ENCODE results near the gene ZMYND10. TPM values are rescaled to one million over a fixed set of nuclear protein-coding genes. Genes with fewer than 3 reads are reported as not detected.

The ZMYND10 gene
- 5.0 TPM for polyA plus RNA-seq (2012; ENCODE audit: insufficient read depth, insufficient read length)

GRCh38 chr3:50345586-50346234 is at the start of gene ZMYND10:
Gene ZMYND10, minus strand, starts transcription at chr3:50345732. Its CDS starts 153 bp downstream, at chr3:50345579.
- peak within 1 kb of the TSS; percentile 57 for H3K4me3 ChIP-seq (ENCODE audit: low read length)
- DNase-seq (ENCODE audit: low read depth, low spot score): peak; percentile 60

- H3K4me3 ChIP-seq (ENCODE audit: low read length): no peak overlapping the region
These were observed 47.5 kb upstream of the ZMYND10 start for GRCh38 chr3:50393061-50393460.

DNA sequence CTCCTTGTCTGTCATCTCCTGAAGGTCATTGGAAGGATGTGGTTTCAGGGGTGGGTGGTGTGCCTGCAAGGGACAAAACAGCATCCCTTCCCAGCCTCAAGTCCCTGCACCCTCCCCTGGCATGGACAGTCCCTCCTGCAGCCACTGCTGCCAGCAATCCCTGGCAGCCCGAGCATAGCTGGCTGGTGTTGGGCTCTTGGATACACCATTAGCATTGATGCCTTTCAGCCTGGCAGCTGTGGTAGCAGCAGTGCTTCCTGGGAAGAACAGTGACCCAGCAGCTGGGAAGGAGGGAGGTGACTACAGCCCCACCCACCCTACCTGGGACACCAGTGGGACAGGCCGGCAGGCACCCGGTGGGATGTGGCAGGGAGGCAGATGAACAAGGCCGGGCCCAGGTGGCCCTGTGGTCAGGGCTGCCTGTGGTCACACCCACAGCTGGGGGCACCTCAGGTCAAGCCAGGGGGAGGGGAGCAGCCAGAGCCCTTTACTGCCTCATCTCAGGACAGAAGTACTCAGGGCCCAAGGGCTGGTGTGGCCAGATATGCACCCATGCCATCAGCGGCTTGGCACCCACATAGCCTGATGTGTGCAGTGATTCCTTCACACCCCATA is 46.7 kb upstream of the ZMYND10 start:
- no peak for DNase-seq (ENCODE audit: low read depth, low spot score)
- H3K4me3 ChIP-seq (ENCODE audit: low read length): no peak overlapping the region

More at GRCh38 chr3:50393061-50393460, 47.5 kb upstream of the ZMYND10 start:
- no peak for DNase-seq (ENCODE audit: low read depth, low spot score)

DNA sequence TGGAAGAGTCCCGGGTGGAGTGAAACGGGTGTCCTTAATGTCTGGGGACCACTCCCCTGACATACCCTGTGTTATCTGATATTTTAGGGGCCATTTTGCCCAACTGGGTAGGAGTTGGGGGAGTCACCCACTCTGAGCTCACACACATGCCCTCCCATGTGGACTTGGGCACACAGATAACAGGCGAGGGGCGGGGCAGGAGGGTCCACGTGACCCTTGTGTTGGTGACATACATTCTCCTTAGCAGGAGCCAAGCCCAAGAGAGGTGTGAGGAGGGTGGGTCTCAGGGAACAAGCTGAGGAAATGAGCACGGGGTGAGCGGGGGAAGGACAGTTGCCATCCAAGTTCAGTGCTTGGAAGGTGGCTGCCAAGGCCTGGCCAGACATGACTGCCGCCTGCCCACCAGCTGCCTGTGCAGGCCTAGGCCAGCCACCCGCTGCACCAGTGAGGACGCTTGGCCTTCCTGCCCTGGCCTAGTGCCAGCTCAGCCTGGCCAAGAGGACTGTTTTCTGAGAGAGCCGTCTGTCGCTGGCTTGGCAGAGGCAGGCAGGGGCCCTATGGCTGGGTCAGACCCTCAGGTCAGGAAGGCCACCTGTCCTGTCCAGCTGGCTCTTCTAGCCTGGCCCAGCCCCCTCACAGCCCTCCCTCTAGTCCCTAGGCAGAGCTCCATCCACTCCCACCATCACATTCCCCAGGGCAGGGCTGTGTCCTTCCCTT is 45.1 kb upstream of the ZMYND10 start:
- no peak for DNase-seq (ENCODE audit: low read depth, low spot score)
- H3K4me3 ChIP-seq (ENCODE audit: low read length): no peak overlapping the region

- H3K4me3 ChIP-seq (ENCODE audit: low read length): no peak overlapping the region
- no peak for DNase-seq (ENCODE audit: low read depth, low spot score)
These were observed 43.9 kb upstream of the ZMYND10 start for GRCh38 chr3:50389414-50389767.

DNA sequence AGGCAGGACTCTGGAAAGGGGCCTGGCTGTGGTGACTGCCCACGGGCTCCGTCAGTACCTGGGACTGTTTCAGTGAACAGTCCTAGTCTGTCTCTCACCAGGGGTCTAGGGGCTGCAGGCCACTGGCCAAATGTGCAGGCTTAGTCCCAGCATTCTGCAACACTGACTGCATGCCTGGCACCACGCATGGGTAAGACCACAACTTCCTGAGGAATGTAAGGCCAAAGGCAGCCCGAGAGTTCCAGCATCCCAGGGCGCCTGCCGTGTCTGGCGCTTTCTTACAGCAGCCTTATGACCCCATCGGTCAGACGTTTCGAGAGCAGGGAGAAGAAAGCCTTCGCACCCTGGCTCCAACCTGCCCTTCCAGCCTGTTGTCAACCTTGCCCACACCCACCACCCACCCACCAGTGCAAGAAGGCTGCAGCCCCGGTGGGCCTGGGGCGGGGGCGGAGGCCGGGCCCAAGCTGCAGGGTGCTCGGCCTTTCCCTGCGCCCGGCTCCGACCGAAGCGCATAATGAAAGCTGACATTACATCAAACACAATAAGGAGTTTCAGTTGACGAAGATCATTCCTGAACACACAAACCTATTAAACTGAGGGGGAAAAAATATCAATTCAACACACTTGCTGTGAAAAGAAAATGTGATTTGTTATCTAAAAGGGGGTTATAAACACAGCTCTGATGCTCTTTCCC is 43.3 kb upstream of the ZMYND10 start:
- no peak overlapping the region for H3K4me3 ChIP-seq (ENCODE audit: low read length)
- DNase-seq (ENCODE audit: low read depth, low spot score): no peak

- no peak overlapping the region for H3K4me3 ChIP-seq (ENCODE audit: low read length)
- DNase-seq (ENCODE audit: low read depth, low spot score): no peak
These were observed 42.6 kb upstream of the ZMYND10 start for GRCh38 chr3:50388016-50388719.

DNA sequence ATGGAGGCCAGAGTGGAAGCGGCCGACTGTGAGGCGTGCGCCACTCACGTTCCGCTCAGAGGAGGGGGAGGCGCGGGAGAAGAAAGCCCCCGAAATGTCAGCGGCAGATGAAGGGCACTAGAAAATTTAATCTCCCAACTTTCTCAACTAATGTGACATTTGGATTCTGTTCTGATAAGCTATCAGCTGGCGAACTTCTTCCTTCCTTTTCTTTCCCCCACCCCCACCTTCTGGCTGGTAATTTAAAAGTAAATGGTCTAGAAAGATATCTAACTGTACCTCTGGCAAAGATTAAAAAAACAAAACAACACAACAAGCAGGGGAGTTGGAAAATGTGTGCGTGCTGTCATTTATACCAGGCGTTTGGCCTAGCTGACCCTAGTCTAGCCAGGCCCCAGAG is 40.2 kb upstream of the ZMYND10 start:
- no peak overlapping the region for H3K4me3 ChIP-seq (ENCODE audit: low read length)
- DNase-seq (ENCODE audit: low read depth, low spot score): no peak

- no peak for DNase-seq (ENCODE audit: low read depth, low spot score)
- no peak overlapping the region for H3K4me3 ChIP-seq (ENCODE audit: low read length)
These were observed 38.2 kb upstream of the ZMYND10 start for GRCh38 chr3:50383750-50384149.

GRCh38 chr3:50382722-50383121 is 37.2 kb upstream of the ZMYND10 start:
- no peak for DNase-seq (ENCODE audit: low read depth, low spot score)
- no peak overlapping the region for H3K4me3 ChIP-seq (ENCODE audit: low read length)

GRCh38 chr3:50381383-50381782 is 35.9 kb upstream of the ZMYND10 start:
- H3K4me3 ChIP-seq (ENCODE audit: low read length): no peak overlapping the region
- no peak for DNase-seq (ENCODE audit: low read depth, low spot score)

DNA sequence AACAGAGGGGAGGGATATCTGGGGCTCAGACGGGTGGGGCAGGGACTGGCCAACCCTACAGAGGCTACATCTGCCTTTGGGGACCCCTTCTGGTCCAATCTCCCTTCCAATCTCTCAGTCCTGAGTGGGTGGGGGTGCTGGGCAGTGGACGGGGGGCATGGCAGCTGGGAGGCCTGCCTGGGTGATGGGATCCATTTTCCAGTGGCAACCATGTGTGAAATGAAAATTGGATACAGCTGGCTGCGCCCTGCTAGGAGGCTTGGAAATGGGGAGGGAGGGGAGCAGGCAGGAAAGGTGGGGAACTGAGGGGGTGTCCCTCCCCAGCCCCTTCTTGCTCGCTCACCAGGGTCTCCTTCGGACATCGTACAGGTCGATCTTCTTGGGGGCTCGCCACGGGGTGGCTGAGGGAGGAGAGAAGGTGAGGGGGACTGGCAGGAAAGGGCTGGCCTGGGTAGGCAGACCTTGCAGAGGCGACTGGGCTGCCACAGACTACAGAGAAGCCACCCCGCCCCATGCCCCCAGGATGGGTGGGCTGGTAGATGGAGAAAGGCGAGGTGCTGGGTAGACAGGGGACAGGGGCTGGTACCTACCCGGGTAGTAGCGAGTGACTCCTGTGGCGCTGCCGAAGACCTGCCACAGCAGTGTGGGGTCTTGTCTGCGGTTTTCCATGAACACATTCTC is 35.0 kb upstream of the ZMYND10 start:
- no peak for DNase-seq (ENCODE audit: low read depth, low spot score)
- H3K4me3 ChIP-seq (ENCODE audit: low read length): no peak overlapping the region

GRCh38 chr3:50378757-50379156 is 33.2 kb upstream of the ZMYND10 start:
- no peak overlapping the region for H3K4me3 ChIP-seq (ENCODE audit: low read length)
- DNase-seq (ENCODE audit: low read depth, low spot score): no peak

DNA sequence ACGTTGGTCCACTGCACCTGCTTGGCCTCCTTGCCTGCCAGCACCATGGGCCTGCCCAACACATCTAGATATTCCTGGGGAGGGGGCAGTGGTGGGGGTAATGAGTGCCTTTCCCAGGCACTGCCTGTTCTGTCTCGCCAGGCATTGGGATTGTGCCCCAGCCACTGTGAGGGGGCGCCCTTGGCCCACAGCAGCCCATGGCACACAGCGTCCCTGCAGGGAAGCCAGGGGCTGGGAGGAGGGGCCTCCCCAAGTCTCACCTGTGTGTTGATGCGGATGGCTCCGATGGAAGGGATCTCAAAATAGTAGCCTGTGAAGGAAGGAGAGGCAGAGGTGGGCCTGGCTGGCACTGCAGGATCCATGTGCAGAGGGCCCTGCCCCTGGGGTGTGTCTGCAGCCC is 32.5 kb upstream of the ZMYND10 start:
- H3K4me3 ChIP-seq (ENCODE audit: low read length): no peak overlapping the region
- no peak for DNase-seq (ENCODE audit: low read depth, low spot score)

DNA sequence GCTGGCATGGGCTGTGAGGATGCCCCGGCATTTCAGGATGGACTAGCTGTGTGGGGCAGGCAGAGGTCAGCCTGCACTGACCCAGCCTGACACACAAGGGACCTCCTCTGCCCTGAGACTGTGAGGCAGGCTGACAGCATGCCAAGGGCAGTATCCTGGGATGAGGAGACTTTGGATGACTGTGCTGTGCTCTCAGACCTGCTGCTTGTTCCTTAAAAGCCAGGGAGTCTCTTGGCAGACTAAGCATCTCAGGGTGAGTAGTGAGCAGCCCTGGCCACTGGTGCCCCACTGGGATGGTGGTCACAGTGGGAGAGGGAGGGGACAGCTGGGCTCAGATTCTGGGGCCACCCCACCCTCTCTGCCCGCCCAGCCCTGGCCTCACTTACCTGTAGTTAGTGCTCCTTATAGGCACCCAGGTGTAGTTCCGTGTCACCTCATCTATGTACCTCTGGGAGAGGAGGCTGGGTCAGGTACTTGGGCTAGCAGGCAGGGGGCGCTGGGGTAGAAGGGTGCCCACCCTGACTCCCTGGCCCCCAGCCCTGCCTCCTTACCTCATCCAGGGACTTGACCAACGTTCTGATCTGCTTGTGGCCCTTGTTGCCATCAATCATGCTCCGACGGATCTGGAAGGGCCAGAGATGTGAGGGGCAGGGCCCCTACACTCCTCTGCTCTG is 29.9 kb upstream of the ZMYND10 start:
- DNase-seq (ENCODE audit: low read depth, low spot score): no peak
- no peak overlapping the region for H3K4me3 ChIP-seq (ENCODE audit: low read length)

DNA sequence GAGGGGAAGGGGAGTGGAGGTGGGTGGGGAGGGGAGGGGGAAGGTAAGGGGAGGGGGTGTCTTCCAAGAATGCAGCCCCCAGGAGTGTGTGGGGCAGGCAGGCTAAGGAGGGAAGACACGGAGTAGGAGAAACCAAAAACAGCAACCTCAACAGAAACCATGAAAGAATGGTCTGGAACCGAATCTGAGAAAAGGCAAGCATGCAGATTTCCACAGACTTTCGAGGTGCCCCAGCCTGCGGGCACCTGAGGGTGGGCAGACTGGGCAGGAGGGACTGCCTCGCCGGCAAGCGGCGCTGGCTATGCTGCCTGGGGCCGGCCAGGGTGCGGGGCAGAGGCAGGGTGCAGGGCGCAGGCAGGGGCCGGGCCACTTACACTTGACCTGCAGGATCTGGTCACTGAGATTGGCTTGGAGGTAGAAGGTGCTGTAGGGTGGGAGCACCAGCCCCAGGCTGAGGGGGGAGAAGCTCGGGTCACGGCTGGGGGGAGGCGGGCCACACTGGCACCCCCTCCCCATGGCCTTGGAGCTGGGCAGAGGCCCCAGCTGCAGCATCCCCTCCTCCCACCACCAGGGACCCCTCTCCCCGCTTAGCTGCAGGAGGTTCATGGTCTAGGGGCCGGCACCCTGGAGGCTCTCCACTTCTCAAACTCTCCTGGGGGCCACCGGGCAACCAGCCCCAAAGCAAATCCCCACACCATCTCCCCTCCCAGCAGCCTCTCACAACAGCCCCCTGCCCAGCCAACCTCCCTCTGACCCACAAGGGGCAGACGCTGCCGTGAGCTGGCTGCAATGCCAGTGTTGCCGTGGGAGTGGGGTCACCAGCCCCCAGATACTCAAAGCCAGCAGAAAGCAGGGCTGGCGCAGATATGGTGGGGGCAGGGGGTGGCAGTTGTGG is 29.1 kb upstream of the ZMYND10 start:
- no peak overlapping the region for H3K4me3 ChIP-seq (ENCODE audit: low read length)
- DNase-seq (ENCODE audit: low read depth, low spot score): no peak
